HEK293 (cell line): ENCODE data around the gene RHOBTB3.

ENCODE experiments used
- GLI2 ChIP-seq: fragments of 450-650 bp; formaldehyde crosslinking; IDR thresholded peaks from 2 replicates; pipeline ENCODE4; 2017; ENCODE audit warnings: missing biosample characterization, missing genetic modification characterization, low read depth, borderline replicate concordance
- PBX3 ChIP-seq: sonication (generic); formaldehyde crosslinking; IDR thresholded peaks from 2 replicates; pipeline ENCODE4 v1.8.1; 2022; ENCODE audit warnings: mild to moderate bottlenecking, moderate library complexity, missing genetic modification reagents
- PRDM10 ChIP-seq: fragments of 450-650 bp; formaldehyde crosslinking; IDR thresholded peaks from 2 replicates; pipeline ENCODE4 v1.5.1; 2016; ENCODE audit warnings: missing biosample characterization, missing genetic modification characterization
- TCF7L2 ChIP-seq: IDR thresholded peaks from 2 replicates; pipeline ENCODE4 v1.6.1; 2011; ENCODE audit warnings: low read depth, mild to moderate bottlenecking, inconsistent platforms, low read length, moderate library complexity, borderline replicate concordance
- ZFP41 ChIP-seq: fragments of 450-650 bp; formaldehyde crosslinking; IDR thresholded peaks from 2 replicates; pipeline ENCODE4 v1.5.1; 2016; ENCODE audit warnings: missing biosample characterization, missing genetic modification characterization, borderline replicate concordance
- ZNF354C ChIP-seq: fragments of 450-650 bp; formaldehyde crosslinking; IDR thresholded peaks from 2 replicates; pipeline ENCODE4 v1.5.1; 2016; ENCODE audit warnings: missing biosample characterization, missing genetic modification characterization, low read depth, borderline replicate concordance
- ZNF433 ChIP-seq: fragments of 450-650 bp; formaldehyde crosslinking; IDR thresholded peaks from 2 replicates; pipeline ENCODE4 v1.5.1; 2016; ENCODE audit warnings: missing biosample characterization, missing genetic modification characterization, low read depth
- ZNF600 ChIP-seq: fragments of 450-650 bp; formaldehyde crosslinking; IDR thresholded peaks from 2 replicates; pipeline ENCODE4 v1.5.1; 2016; ENCODE audit warnings: missing biosample characterization, missing genetic modification characterization
- ZNF777 ChIP-seq: fragments of 450-650 bp; formaldehyde crosslinking; IDR thresholded peaks from 2 replicates; pipeline ENCODE4 v1.5.1; 2017; ENCODE audit warnings: missing biosample characterization, missing genetic modification characterization, borderline replicate concordance
- TF ChIP-seq, protein P1 (sequence below): fragments of 450-650 bp; formaldehyde crosslinking; IDR thresholded peaks from 2 replicates; pipeline ENCODE4 v1.5.1; 2016; ENCODE audit warnings: missing biosample characterization, missing genetic modification characterization
- TF ChIP-seq, protein P2 (sequence below): fragments of 450-650 bp; formaldehyde crosslinking; IDR thresholded peaks from 2 replicates; pipeline ENCODE4 v1.5.1; 2016; ENCODE audit warnings: missing biosample characterization, missing genetic modification characterization, low read depth

DNA sequence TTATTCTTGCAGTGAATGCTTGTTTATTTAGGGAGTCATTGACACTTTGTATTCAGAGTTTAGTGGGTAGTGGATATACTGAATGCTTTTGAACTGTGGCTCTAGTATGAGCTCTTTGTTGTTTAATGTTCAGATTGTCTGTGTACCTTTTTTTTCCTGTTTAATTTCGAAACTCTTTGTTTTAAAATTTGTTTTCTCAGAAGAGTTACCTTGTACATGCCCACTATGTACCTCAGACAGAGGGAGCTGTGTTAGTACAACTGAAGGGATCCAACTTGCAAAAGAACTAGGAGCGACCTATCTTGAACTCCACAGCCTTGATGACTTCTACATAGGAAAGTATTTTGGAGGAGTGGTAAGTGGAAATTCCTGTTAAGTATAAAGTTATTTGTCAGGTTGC is 17.0 kb downstream of the RHOBTB3 start:
- TF ChIP-seq PRDM10 (tag by site-specific recombination) = no peak
- TF ChIP-seq, protein P1, sequence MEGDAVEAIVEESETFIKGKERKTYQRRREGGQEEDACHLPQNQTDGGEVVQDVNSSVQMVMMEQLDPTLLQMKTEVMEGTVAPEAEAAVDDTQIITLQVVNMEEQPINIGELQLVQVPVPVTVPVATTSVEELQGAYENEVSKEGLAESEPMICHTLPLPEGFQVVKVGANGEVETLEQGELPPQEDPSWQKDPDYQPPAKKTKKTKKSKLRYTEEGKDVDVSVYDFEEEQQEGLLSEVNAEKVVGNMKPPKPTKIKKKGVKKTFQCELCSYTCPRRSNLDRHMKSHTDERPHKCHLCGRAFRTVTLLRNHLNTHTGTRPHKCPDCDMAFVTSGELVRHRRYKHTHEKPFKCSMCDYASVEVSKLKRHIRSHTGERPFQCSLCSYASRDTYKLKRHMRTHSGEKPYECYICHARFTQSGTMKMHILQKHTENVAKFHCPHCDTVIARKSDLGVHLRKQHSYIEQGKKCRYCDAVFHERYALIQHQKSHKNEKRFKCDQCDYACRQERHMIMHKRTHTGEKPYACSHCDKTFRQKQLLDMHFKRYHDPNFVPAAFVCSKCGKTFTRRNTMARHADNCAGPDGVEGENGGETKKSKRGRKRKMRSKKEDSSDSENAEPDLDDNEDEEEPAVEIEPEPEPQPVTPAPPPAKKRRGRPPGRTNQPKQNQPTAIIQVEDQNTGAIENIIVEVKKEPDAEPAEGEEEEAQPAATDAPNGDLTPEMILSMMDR (tag by site-specific recombination) = no peak
- TF ChIP-seq PBX3 (CRISPR knock-in tag) = no peak
- no peak for TF ChIP-seq ZFP41
- TF ChIP-seq ZNF777 (tag by site-specific recombination) = no peak
- TF ChIP-seq ZNF600 (tag by site-specific recombination) = no peak
- no peak for TF ChIP-seq TCF7L2
- no peak for TF ChIP-seq GLI2 (tag by site-specific recombination)
- TF ChIP-seq, protein P2, sequence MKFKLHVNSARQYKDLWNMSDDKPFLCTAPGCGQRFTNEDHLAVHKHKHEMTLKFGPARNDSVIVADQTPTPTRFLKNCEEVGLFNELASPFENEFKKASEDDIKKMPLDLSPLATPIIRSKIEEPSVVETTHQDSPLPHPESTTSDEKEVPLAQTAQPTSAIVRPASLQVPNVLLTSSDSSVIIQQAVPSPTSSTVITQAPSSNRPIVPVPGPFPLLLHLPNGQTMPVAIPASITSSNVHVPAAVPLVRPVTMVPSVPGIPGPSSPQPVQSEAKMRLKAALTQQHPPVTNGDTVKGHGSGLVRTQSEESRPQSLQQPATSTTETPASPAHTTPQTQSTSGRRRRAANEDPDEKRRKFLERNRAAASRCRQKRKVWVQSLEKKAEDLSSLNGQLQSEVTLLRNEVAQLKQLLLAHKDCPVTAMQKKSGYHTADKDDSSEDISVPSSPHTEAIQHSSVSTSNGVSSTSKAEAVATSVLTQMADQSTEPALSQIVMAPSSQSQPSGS = no peak
- TF ChIP-seq ZNF433 = no peak
- no peak for TF ChIP-seq ZNF354C (tag by site-specific recombination)
